Effector memory CD8-positive, alpha-beta T cell (primary cell): ENCODE data around the gene SELENOO.
A peak's percentile ranks its signal among the peaks of the same experiment; 100 is the strongest.

ENCODE experiments used
- ATAC-seq: fragments of 150-1000 bp; cut with Tn5 transposase; replicated peaks from 2 replicates; pipeline ENCODE4 v1.10.0; 2021; ENCODE audit warnings: mild to moderate bottlenecking, moderate library complexity
- DNase-seq, 3 experiments: peaks; one replicate each; pipeline ENCODE4 v3.0.0; 2021
- H3K27ac Mint-ChIP-seq, 2 donors: one replicate each; pipeline ENCODE4 v1.8.0; 2022; ENCODE audit warnings: mild to moderate bottlenecking in 2 of 2, mixed read lengths in 2 of 2, moderate library complexity in 2 of 2
- H3K27me3 Mint-ChIP-seq, 2 donors: one replicate each; pipeline ENCODE4 v1.8.0; 2022; ENCODE audit warnings: mixed read lengths in 2 of 2
- H3K36me3 Mint-ChIP-seq: one replicate; pipeline ENCODE4 v1.8.0; 2022; ENCODE audit warnings: mild to moderate bottlenecking, moderate library complexity, mixed read lengths; ENCODE audit not compliant: insufficient read depth
- H3K4me1 Mint-ChIP-seq, 2 donors: one replicate each; pipeline ENCODE4 v1.8.0; 2022; ENCODE audit warnings: low read depth in 2 of 2, mixed read lengths in 2 of 2
- H3K4me3 Mint-ChIP-seq, 2 donors: one replicate each; pipeline ENCODE4 v1.8.0; 2022; ENCODE audit warnings: mild to moderate bottlenecking in 2 of 2, mixed read lengths in 2 of 2, moderate library complexity in 2 of 2
- H3K9me3 Mint-ChIP-seq, 2 donors: one replicate each; pipeline ENCODE4 v1.8.0; 2022; ENCODE audit warnings: mixed read lengths in 2 of 2
- total RNA-seq, 9 experiments: gene quantifications; one replicate each; lab custom pipeline; 2026; lab: John Stamatoyannopoulos, UW

SELENOO gene, protein sequence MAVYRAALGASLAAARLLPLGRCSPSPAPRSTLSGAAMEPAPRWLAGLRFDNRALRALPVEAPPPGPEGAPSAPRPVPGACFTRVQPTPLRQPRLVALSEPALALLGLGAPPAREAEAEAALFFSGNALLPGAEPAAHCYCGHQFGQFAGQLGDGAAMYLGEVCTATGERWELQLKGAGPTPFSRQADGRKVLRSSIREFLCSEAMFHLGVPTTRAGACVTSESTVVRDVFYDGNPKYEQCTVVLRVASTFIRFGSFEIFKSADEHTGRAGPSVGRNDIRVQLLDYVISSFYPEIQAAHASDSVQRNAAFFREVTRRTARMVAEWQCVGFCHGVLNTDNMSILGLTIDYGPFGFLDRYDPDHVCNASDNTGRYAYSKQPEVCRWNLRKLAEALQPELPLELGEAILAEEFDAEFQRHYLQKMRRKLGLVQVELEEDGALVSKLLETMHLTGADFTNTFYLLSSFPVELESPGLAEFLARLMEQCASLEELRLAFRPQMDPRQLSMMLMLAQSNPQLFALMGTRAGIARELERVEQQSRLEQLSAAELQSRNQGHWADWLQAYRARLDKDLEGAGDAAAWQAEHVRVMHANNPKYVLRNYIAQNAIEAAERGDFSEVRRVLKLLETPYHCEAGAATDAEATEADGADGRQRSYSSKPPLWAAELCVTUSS
- total RNA-seq: 25.5 to 55.2 (median 34.0) reads per million in 9 experiments

DNA sequence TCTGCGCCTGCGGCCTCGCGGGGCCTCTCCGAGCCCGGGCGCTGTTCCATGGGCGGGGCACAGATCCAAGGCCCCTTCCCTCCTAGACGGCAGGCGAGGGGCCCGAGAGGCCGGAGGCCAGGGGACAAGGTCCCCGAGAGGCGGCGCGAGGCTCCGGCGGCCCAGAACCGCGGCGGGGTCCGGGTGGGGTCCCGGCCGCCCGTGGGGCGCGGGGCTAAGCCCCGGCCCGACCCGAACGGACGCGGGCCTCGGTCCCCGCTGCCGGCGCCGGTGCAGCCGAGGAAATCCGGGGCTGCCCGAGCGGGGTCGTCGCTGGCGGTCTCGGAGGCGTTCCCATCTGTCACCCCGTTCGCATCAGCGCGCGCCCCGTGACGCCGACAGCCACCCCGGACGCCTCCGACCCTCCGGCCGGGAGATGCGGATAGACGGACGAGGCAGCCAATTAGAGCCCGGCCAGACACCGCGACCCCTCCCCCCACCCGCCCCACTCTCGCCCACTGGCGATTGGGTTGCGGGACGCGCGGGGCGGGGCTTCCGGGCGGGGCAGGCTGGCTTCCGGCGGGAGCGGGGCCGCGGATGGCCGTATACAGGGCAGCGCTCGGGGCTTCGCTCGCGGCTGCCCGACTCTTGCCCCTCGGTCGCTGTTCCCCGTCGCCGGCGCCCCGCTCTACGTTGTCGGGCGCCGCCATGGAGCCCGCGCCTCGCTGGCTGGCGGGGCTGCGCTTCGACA lies at the start of gene SELENOO:
Gene SELENOO, plus strand, starts transcription at position 551 of the 730 bp plus-strand sequence. Its CDS starts 26 bp downstream, at position 577.
- Mint-ChIP-seq H3K36me3 (peaks cover 36% of the 10 kb centered on the region), H3K9me3 (no peaks in the 10 kb centered on the region), H3K4me1 (peaks cover 20 to 21% of the 10 kb centered on the region in 2 donors), H3K4me3 (peak within 1 kb of the TSS; percentile 77 to 78), H3K27me3 (no peaks in the 10 kb centered on the region), H3K27ac (peak within 1 kb of the TSS; percentile 81 to 83)
- ATAC-seq (peak; percentile 87), DNase-seq (peak; percentile 85 to 86 (median 86))

DNA sequence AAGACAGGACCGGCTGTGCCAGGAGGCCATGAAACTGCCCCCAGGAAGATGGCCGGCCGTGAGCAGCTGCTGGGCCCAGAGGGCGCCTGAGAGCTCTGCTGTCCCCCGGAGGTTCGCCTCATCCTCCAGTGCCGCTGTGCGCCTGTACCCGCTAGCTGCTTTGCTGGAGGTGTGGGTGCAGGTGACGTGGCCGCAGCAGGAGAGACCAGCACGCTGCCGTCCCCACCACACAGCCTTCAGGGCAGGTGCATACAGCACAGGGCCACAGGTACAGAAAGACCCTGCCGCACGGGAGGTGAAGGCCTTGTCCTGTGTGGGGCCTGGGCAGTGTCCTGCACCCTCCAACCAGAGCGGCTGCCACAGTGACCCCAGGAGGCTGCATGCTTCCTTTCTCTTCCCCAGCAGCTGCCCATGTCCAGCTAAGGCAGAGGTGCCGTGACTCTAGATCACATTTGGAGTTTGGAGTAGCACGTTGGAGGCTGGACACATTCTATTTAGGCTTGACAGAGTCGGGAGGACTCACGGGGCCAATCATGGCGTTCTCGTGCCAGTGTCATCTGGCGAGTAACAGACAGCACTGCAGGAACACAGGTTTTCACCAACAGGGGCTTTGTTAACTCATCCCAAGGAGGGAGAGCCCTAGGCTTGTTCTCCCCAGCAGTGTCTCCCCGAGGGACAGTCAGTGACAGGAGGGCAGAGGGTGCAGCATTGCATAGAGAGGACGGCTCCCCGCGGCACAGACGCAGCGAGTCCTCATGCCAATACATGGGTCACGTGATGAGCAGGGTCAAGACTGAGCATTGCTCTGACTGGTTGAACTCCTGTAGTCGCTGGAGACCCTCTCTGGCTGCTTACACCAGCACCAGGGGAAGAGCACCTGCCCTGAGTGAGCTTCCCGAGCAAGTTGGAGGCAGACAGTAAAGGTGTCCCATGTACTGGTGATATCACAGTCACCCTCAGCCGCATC lies 49.0 kb upstream of the SELENOO start:
- no peaks in the 10 kb centered on the region for H3K36me3 Mint-ChIP-seq
- H3K27me3 Mint-ChIP-seq: peaks cover 0 to 21% of the 10 kb centered on the region in 2 donors
- no peak overlapping the region for H3K4me3 Mint-ChIP-seq
- peaks cover 3% of the 10 kb centered on the region in 2 donors for H3K4me1 Mint-ChIP-seq
- ATAC-seq (no peak), DNase-seq (no peak)
- H3K9me3 Mint-ChIP-seq: no peaks in the 10 kb centered on the region
- H3K27ac Mint-ChIP-seq: no peak overlapping the region

DNA sequence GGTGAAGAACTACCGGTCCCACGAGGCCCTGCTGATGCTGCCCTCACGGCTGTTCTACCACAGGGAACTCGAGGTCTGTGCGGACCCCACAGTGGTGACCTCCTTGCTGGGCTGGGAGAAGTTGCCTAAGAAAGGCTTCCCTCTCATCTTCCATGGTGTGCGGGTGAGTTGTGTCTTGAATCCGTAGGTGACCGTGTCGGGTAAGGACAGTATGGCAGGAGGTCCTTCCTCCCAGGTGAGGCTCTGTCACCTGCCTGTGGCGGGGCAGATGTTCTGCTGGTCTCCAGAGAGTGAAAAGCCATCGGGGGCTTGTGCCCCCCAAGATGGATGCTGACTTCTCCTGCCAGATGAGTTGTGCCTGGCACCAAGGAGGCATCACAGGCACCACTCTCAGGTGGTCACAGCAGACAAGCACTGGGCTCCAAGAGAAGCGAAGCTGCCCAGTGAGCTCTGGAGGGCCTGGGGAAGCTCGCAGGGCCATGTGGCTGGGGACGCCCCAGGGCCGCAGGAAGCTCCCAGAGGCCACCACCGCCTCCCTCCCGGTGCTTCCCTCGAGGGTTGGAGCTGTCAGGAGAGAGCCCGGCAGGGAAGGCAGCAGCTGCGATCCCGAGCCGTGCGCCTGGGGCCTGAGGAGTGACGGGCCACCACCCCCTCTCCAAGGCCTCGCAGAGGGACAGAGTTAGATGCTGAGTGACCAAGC lies 47.6 kb upstream of the SELENOO start:
- no peak for DNase-seq
- Mint-ChIP-seq H3K9me3 (no peaks in the 10 kb centered on the region), H3K27me3 (peaks cover 0 to 33% of the 10 kb centered on the region in 2 donors), H3K4me1 (peaks cover 3% of the 10 kb centered on the region in 2 donors), H3K4me3 (no peak overlapping the region), H3K27ac (no peak overlapping the region), H3K36me3 (no peaks in the 10 kb centered on the region)
- no peak for ATAC-seq

DNA sequence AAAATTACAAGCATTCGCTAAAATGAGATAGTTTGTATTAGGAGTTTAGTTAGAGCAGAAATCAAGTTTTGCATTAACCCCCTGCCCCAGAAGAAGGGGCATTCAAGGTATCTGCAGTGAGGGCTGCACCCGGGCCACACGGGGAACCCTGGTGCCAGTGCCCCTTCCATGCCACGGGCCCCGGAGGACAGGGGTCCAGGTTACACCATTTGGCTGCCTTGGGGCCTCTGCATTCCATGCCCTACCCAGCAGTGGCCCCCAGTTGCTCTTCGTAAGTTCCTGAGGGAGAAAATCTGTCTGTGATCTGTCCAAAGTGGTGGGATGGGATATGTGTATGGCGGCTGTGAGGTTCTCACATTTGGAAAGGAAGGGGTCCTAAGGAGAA lies 47.1 kb upstream of the SELENOO start:
- DNase-seq (no peak), ATAC-seq (no peak)
- H3K9me3 Mint-ChIP-seq: no peaks in the 10 kb centered on the region
- no peak overlapping the region for H3K4me3 Mint-ChIP-seq
- H3K4me1 Mint-ChIP-seq: peaks cover 3% of the 10 kb centered on the region in 2 donors
- H3K27me3 Mint-ChIP-seq: peaks cover 5 to 39% of the 10 kb centered on the region in 2 donors
- H3K36me3 Mint-ChIP-seq: no peaks in the 10 kb centered on the region
- H3K27ac Mint-ChIP-seq: peak overlapping the region in 1 of 2 donors; percentile 53

DNA sequence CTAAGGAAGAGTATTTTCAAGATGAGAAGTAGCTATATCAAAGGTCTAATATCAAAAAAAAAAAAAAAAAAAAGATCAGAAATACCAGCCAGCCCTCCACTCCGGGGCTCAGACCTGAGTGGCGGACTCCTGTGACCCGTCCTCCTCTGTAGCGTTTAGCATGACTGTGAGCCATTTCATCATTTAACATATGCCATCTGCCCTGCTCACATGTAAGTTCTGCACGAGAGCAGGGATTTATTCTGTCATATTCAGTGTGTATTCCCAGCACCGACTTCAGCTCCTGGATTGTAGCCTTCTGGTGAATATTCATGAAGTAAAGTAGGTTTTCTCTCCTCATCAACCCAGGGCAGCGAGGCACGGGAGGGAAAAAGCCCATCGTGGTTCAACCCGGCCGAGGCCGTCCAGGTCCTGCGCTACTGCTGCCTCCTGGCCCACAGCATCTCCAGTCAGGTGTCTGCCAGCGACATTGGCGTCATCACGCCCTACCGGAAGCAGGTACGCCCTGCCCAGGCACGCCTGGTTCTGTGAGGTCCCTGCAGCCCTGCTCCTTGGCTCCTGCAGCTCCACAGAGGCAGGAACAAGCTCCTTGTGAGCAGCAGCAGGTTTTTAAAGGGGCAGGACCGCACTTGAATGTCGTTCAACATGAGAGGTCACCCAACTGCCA lies 43.0 kb upstream of the SELENOO start:
- no peak for DNase-seq
- H3K27ac Mint-ChIP-seq: no peak overlapping the region
- H3K27me3 Mint-ChIP-seq: peaks cover 16 to 63% of the 10 kb centered on the region in 2 donors
- H3K4me1 Mint-ChIP-seq: no peaks in the 10 kb centered on the region
- ATAC-seq: no peak
- H3K36me3 Mint-ChIP-seq: no peaks in the 10 kb centered on the region
- H3K4me3 Mint-ChIP-seq: no peak overlapping the region
- H3K9me3 Mint-ChIP-seq: no peaks in the 10 kb centered on the region

DNA sequence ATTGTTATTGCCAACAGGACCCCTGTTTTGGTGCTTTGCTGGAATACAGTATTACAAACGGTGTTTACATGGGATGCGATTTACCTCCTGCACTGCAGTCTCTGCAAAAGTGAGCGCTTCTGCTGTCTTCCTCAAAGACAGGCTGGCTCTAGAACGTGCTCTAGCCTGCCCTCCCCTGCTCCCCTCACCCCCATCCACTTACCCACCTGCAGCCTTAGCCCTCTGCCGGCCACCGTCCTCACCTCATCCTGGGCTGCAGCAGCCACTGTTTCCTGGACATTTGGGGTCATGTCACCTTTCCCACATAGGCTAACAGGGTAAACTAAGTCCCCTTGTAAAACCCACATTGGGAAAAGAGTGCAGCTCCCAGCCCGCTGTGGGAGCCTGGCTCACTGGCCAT lies 39.9 kb upstream of the SELENOO start:
- no peak overlapping the region for H3K4me3 Mint-ChIP-seq
- peaks cover 21 to 68% of the 10 kb centered on the region in 2 donors for H3K27me3 Mint-ChIP-seq
- no peak overlapping the region for H3K27ac Mint-ChIP-seq
- ATAC-seq (no peak), DNase-seq (no peak)
- H3K4me1 Mint-ChIP-seq: no peaks in the 10 kb centered on the region
- H3K9me3 Mint-ChIP-seq: no peaks in the 10 kb centered on the region
- H3K36me3 Mint-ChIP-seq: no peaks in the 10 kb centered on the region

DNA sequence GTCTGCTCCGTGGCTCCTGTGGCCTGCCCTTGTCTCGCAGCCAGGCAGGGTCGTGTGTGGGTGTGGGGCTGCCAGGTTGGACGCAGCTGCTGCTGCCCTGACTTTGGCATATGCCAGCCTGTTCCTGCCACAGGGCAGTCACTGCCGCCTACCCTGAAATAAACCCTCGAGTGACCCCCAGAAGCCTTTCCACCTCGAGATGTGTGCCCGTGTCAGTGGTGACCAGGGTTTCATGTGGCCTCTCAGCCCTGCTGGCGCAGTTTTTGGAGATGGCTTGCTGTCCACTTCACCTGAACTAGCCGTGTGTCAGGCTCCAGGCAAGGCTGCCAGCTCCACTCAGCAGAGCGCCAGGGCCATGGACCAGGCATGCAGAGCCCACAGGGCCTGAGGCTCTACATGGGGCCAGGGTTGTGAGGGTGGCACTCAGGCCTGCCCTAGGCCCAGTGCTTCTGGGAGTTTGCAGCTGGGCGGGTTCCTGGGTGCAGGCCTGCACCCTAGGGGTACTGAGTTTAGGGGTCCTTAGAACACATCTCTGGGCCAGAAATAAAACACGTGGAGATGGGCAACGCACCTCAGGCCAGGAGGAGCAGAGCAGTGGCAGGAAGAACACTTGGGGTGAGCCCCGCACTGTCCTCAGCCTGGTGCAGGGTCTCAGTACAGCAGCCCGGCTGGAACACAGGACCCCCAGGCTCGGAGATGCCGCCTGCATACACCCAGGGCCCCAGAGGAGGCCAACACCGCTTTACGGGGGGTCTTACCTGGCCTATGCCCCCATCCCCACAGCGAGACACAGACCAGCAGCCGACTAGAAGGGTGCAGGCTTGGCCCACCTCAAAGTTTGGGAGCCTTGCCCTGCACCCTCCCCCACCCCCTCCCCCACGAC lies 39.1 kb upstream of the SELENOO start:
- no peaks in the 10 kb centered on the region for H3K9me3 Mint-ChIP-seq
- no peak overlapping the region for H3K4me3 Mint-ChIP-seq
- DNase-seq: no peak
- H3K27ac Mint-ChIP-seq: no peak overlapping the region
- ATAC-seq: no peak
- H3K27me3 Mint-ChIP-seq: peaks cover 21 to 68% of the 10 kb centered on the region in 2 donors
- H3K36me3 Mint-ChIP-seq: no peaks in the 10 kb centered on the region
- H3K4me1 Mint-ChIP-seq: no peaks in the 10 kb centered on the region

DNA sequence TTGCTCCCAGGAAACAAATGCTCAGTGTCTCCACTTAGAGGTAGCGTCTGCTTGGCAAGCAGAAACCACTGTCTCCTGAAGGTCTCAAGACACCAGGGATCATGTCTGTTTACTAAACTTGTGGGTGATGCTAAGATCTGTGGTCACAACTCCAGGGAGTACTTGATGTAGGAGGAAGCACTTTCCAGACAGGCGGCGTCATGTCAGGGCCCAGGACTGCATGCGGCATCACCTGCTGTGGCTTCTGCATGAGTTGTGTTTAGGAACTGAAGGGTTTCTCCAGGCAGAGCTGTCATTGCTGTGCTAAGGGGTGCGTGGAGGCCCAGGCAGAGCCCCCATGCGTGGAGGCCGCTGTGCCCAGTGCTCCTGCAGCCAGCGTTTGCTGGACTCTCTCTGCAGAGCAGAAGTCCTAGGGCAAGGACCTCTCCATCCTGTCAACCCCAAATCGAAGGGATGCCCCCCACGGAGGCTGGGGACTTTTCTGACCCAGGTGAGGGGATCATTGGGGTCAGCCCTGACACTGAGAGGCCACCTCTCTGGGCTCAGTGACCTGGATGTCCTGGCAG lies 38.3 kb upstream of the SELENOO start:
- ATAC-seq (no peak), DNase-seq (no peak)
- Mint-ChIP-seq H3K27ac (no peak overlapping the region), H3K9me3 (no peaks in the 10 kb centered on the region), H3K4me3 (no peak overlapping the region), H3K36me3 (no peaks in the 10 kb centered on the region), H3K4me1 (no peaks in the 10 kb centered on the region), H3K27me3 (peaks cover 22 to 65% of the 10 kb centered on the region in 2 donors)

DNA sequence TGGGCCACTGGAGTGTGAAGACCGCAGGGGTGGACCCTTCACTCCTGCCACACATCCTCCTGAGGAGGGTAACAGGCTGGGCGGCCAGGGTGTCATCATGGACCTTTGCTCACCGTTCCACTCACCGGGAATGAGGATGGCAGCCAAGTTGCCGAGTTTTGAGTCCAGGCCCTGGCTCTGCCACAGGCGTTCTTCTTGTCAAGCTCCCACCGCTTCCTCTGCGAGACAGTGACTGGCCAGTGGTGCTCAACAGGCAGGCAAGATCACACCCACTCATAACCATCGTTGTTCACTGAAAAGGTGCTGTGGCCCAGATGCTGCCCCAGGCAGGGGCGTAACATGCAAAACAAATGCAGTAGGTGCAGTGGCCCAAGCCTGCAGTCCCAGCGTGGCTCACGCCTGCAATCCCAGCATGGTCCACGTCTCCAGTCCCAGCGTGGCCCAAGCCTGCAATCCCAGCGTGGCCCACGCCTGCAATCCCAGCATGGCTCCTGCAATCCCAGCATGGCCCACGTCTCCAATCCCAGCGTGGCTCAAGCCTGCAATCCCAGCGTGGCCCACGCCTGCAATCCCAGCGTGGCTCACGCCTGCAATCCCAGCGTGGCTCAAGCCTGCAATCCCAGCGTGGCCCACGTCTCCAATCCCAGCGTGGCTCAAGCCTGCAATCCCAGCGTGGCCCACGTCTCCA lies 35.2 kb upstream of the SELENOO start:
- no peaks in the 10 kb centered on the region for H3K36me3 Mint-ChIP-seq
- peaks cover 33 to 62% of the 10 kb centered on the region in 2 donors for H3K27me3 Mint-ChIP-seq

DNA sequence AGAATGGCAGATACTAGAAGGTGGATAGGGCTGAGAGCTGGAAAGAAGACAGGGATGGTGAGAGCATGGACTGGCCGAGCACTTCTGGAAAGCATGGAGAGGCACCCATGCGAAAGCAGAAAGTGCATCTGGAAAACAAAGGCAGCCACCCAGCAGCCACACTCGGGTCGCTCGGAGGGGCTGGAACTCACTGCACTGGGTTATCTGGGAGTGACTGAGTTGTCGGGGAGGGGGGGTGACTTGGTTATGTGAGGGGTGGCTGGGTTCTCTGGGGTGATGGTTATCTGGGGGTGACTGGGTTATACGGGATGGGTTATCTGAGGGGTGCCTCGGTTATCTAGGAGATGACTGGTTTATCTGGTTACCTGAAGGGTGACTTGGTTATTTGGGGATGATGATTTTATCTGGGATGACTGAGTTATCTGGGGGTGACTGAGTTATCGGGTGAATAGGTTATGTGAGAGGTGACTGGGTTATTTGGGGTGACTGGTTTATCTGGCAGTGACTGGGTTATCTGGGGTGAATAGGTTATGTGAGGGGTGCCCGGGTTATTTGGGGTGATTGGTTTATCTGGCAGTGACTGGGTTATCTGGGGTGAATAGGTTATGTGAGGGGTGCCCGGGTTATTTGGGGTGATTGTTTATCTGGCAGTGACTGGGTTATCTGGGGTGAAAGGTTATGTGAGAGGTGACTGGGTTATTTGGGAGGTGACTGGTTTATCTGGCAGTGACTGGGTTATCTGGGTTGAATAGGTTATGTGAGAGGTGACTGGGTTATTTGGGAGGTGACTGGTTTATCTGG lies 32.9 kb upstream of the SELENOO start:
- H3K4me3 Mint-ChIP-seq: peak overlapping the region in 1 of 2 donors; percentile 3
- H3K27ac Mint-ChIP-seq: no peak overlapping the region
- peaks cover 44 to 62% of the 10 kb centered on the region in 2 donors for H3K27me3 Mint-ChIP-seq
- DNase-seq (no peak), ATAC-seq (no peak)
- peaks cover 3 to 9% of the 10 kb centered on the region in 2 donors for H3K4me1 Mint-ChIP-seq
- no peaks in the 10 kb centered on the region for H3K36me3 Mint-ChIP-seq
- H3K9me3 Mint-ChIP-seq: no peaks in the 10 kb centered on the region

More for the DNA sequence above, 35.2 kb upstream of the SELENOO start:
- Mint-ChIP-seq H3K9me3 (no peaks in the 10 kb centered on the region), H3K4me3 (no peak overlapping the region), H3K4me1 (peaks cover 3 to 5% of the 10 kb centered on the region in 2 donors), H3K27ac (no peak overlapping the region)
- DNase-seq (no peak), ATAC-seq (no peak)
